Common myeloid progenitor, CD34-positive (primary cell): ENCODE results near the gene IL23R.
"Not testable (repeated sequence)": the region's sequence is repeated elsewhere in the genome, so short reads cannot be mapped to it uniquely, and the experiment has no call there.

Source experiments
- CTCF ChIA-PET: fragments of 350-600 bp; sonication (Branson Sonifier 250); formaldehyde crosslinking; loops from one replicate; lab custom pipeline; 2021; ENCODE audit warnings: antibody characterized with exemption; lab: Charles Lee
- POLR2A ChIA-PET: fragments of 350-600 bp; sonication (Branson Sonifier 250); formaldehyde crosslinking; loops from one replicate; lab custom pipeline; 2021; ENCODE audit warnings: antibody characterized with exemption; lab: Charles Lee
- DNase-seq, 3 donors: peaks; one replicate each; pipeline versions ENCODE4 v3.0.0 to v3.0.0-alpha.2; 2013
- H3K27ac ChIP-seq, 2 experiments: 1 replicate in 1 of 2; 2 replicates in 1 of 2; pipeline ENCODE4 v1.7.0; 2013; ENCODE audit warnings: inconsistent platforms in 2 of 2, low read length in 2 of 2, mild to moderate bottlenecking in 2 of 2, low read depth in 1 of 2, moderate library complexity in 1 of 2; ENCODE audit not compliant: severe bottlenecking in 2 of 2, insufficient read depth in 1 of 2, poor library complexity in 1 of 2
- H3K27me3 ChIP-seq, 5 experiments: replicated peaks in 2 of 5; 1 replicate in 3 of 5; 2 replicates in 2 of 5; pipeline versions ENCODE4 v1.6.1 to v1.7.0; 2013; ENCODE audit warnings: low read length in 4 of 5, mild to moderate bottlenecking in 2 of 5, moderate library complexity in 2 of 5, inconsistent platforms in 1 of 5; ENCODE audit not compliant: insufficient read depth in 5 of 5, control insufficient read depth in 4 of 5
- H3K36me3 ChIP-seq, 4 experiments: 1 replicate in 2 of 4; 2 replicates in 2 of 4; pipeline versions ENCODE4 v1.6.1 to v1.7.0; 2013; ENCODE audit warnings: low read length in 3 of 4, control low read depth in 1 of 4, mild to moderate bottlenecking in 1 of 4; ENCODE audit not compliant: control insufficient read depth in 4 of 4, insufficient read depth in 4 of 4
- H3K4me1 ChIP-seq, 4 experiments: 1 replicate in 3 of 4; 2 replicates in 1 of 4; pipeline versions ENCODE4 v1.6.1 to v1.7.1; 2013; ENCODE audit warnings: low read length in 3 of 4, mild to moderate bottlenecking in 3 of 4, control low read depth in 1 of 4, inconsistent platforms in 1 of 4, moderate library complexity in 1 of 4; ENCODE audit not compliant: control insufficient read depth in 4 of 4, insufficient read depth in 4 of 4; ENCODE audit errors: control extremely low read depth in 1 of 4
- H3K4me3 ChIP-seq, 7 experiments: 1 replicate in 4 of 7; 2 replicates in 3 of 7; pipeline versions ENCODE4 v1.5.1 to v1.7.0; 2013; ENCODE audit warnings: mild to moderate bottlenecking in 7 of 7, low read length in 6 of 7, moderate library complexity in 6 of 7, inconsistent platforms in 2 of 7, low read depth in 2 of 7, control low read depth in 1 of 7; ENCODE audit not compliant: insufficient read depth in 4 of 7, control insufficient read depth in 1 of 7; ENCODE audit errors: extremely low read depth in 1 of 7
- H3K9me3 ChIP-seq, 5 experiments: 1 replicate in 4 of 5; 2 replicates in 1 of 5; pipeline versions ENCODE4 v1.6.1 to v1.7.1; 2013; ENCODE audit warnings: low read length in 4 of 5, mild to moderate bottlenecking in 2 of 5, inconsistent platforms in 1 of 5, low read depth in 1 of 5, moderate library complexity in 1 of 5; ENCODE audit not compliant: control insufficient read depth in 4 of 5, insufficient read depth in 2 of 5; ENCODE audit errors: control extremely low read depth in 1 of 5
- WGBS: methylation state at CpG from one replicate; pipeline ENCODE4 v1.1.5; 2013; ENCODE audit not compliant: insufficient coverage; 5-methylcytosine and 5-hydroxymethylcytosine counted together

Gene IL23R

GRCh38 chr1:67193704-67194103 is 27.4 kb downstream of the IL23R start:
- ChIA-PET POLR2A (interaction anchor here (0.6 kb wide), 1 partner anchor 240 kb away, joined by 4 read pairs; no protein-coding TSS in a partner anchor), CTCF (interaction anchor here (1.2 kb wide), 1 partner anchor 21 kb away, joined by 3 read pairs; no protein-coding TSS in a partner anchor)
- Histone ChIP-seq H3K4me1 (peaks cover 0 to 7% (median 2%) of the 10 kb centered on the region in 4 experiments), H3K36me3 (no peaks in the 10 kb centered on the region), H3K27ac (no peak overlapping the region), H3K9me3 (no peaks in the 10 kb centered on the region), H3K4me3 (no peak overlapping the region), H3K27me3 (peaks cover 0 to 34% (median 23%) of the 10 kb centered on the region in 5 experiments)
- DNase-seq, result no peak
- WGBS, result 0% methylated on average over 1 of the region's 3 CpGs

- Histone ChIP-seq H3K4me3 (no peak overlapping the region), H3K27ac (no peak overlapping the region), H3K4me1 (peaks cover 0 to 7% (median 2%) of the 10 kb centered on the region in 4 experiments), H3K27me3 (peaks cover 0 to 37% (median 23%) of the 10 kb centered on the region in 5 experiments), H3K9me3 (no peaks in the 10 kb centered on the region), H3K36me3 (no peaks in the 10 kb centered on the region)
- WGBS, result no CpG with 5 or more reads among the region's 2 CpGs
- ChIA-PET POLR2A (interaction anchor here (0.6 kb wide), 1 partner anchor 240 kb away, joined by 4 read pairs; no protein-coding TSS in a partner anchor), CTCF (interaction anchor here (1.2 kb wide), 1 partner anchor 20 kb away, joined by 3 read pairs; no protein-coding TSS in a partner anchor)
- DNase-seq, result peak; percentile 40 to 87 (median 83)
These were observed 28.1 kb downstream of the IL23R start for GRCh38 chr1:67194209-67194863.

DNA sequence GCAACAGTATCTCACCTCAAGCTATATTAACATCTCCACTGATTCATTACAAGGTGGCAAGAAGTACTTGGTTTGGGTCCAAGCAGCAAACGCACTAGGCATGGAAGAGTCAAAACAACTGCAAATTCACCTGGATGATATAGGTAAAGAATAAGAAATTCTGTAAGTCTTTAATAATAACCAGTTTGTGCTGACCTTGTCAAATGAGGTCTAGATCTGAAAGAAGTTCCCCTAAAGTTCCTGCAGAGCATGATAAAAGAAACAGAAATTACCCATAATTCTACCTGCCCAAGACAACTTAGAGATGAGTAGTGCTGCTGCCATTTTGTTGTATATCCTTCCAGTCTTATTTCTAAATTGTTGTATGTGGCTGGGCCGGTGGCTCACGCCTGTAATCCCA is 34.5 kb downstream of the IL23R start:
- no peak for DNase-seq
- Histone ChIP-seq H3K9me3 (no peaks in the 10 kb centered on the region), H3K27me3 (peaks cover 0 to 27% (median 10%) of the 10 kb centered on the region in 5 experiments), H3K4me3 (no peak overlapping the region), H3K36me3 (no peaks in the 10 kb centered on the region), H3K27ac (no peak overlapping the region), H3K4me1 (no peaks in the 10 kb centered on the region)
- ChIA-PET POLR2A (no interaction called here), CTCF (no interaction called here)
- no CpG with 5 or more reads among the region's 3 CpGs for WGBS

GRCh38 chr1:67201891-67202290 is 35.6 kb downstream of the IL23R start:
- POLR2A ChIA-PET, result no interaction called here
- no peaks in the 10 kb centered on the region for H3K4me1 ChIP-seq
- WGBS, result 100% methylated on average over 1 of the region's 1 CpG
- no peak for DNase-seq
- peaks cover 0 to 20% (median 6%) of the 10 kb centered on the region in 5 experiments for H3K27me3 ChIP-seq
- CTCF ChIA-PET, result interaction anchor here (1.0 to 1.7 kb wide), 3 partner anchors 10 to 33 kb away, joined by 3 to 7 read pairs (median 5); no protein-coding TSS in a partner anchor
- H3K27ac ChIP-seq, result no peak overlapping the region
- no peak overlapping the region for H3K4me3 ChIP-seq
- no peaks in the 10 kb centered on the region for H3K36me3 ChIP-seq
- H3K9me3 ChIP-seq, result no peaks in the 10 kb centered on the region

DNA sequence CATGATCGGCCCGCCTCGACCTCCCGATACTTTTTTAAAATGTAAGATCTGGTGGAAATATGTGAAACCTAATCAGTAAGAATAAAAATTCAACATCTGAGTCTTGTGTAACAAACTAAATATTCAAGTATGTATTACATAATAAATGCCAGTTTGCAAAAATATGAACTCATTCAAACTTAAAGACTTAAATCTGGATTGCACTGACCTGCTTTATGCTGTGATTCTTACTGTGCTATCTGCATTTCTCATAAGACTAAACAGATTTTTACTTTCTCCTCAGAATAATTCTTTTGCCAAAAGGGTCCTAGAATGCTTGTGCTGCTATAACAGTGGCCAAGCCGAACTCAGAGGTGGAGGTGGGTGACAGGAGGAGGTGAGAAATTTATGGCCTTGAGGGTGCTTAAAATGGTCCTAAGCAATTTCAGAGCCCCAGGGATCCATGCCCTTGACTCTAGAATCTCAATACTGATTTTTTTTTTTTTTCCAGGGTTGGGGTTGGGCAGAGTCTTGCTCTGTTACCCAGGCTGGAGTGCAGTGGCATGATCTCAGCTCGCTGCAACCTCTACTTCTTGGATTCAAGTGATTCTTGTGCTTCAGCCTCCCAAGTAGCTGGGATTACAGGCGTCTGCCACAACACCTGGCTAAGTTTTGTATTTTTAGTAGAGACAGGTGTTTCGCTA is 38.2 kb downstream of the IL23R start:
- DNase-seq, result no peak
- WGBS, result 80% methylated on average over 5 of the region's 8 CpGs
- Histone ChIP-seq H3K9me3 (no peaks in the 10 kb centered on the region), H3K27ac (no peak overlapping the region), H3K36me3 (no peaks in the 10 kb centered on the region), H3K4me1 (no peaks in the 10 kb centered on the region), H3K27me3 (no peaks in the 10 kb centered on the region), H3K4me3 (no peak overlapping the region)
- ChIA-PET CTCF (interaction anchor here (2.9 to 3.2 kb wide), 2 partner anchors 10 to 56 kb away, joined by 10 to 15 read pairs; no protein-coding TSS in a partner anchor), POLR2A (interaction anchor here (0.7 kb wide), 1 partner anchor 357 kb away, joined by 4 read pairs; no protein-coding TSS in a partner anchor)

DNA sequence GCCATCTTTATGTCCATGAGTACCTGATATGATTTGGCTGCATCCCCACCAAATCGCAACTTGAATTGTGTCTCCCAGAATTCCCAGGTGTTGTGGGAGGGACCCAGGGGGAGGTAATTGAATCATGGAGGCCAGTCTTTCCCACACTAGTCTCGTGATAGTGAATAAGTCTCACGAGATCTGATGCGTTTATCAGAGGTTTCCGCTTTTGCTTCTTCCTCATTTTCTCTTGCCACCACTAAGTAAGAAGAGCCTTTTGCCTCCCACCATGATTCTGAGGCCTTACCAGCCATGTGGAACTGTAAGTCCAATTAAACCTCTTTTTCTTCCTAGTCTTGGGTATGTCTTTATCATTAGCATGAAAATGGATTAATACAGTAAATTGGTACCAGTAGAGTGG is 41.1 kb downstream of the IL23R start:
- CTCF ChIA-PET, result interaction anchor here (1.5 to 3.2 kb wide), 2 partner anchors 7 to 11 kb away, joined by 3 to 15 read pairs; no protein-coding TSS in a partner anchor
- H3K27ac ChIP-seq, H3K27me3 ChIP-seq, H3K36me3 ChIP-seq, H3K4me1 ChIP-seq, POLR2A ChIA-PET, H3K9me3 ChIP-seq, H3K4me3 ChIP-seq: not testable (repeated sequence)
- WGBS, result 95% methylated on average over 4 of the region's 5 CpGs
- DNase-seq, result peak in 2 of 3 donors; percentile 15 to 18
